K562 (cell line): ENCODE measurements around the gene CTSW. TPM values are rescaled to one million over a fixed set of nuclear protein-coding genes. Genes with fewer than 3 reads are reported as not detected.

Source experiments
- ARID3A ChIP-seq: IDR thresholded peaks from 2 replicates; pipeline ENCODE4 v1.6.1; 2012; ENCODE audit warnings: low read depth, low read length, improper control_type of control experiment, borderline replicate concordance
- BCOR ChIP-seq: fragments of 450-650 bp; IDR thresholded peaks from 2 replicates; pipeline ENCODE4 v1.6.1; 2016
- CREB3 ChIP-seq: fragments of 450-650 bp; conservative IDR thresholded peaks from 2 replicates; pipeline ENCODE4 v1.6.1; 2016; ENCODE audit warnings: missing genetic modification characterization, low read depth, mild to moderate bottlenecking, missing compliant biosample characterization, moderate library complexity
- CREB5 ChIP-seq: fragments of 250-450 bp; sonication (Bioruptor Pico); IDR thresholded peaks from 2 replicates; pipeline ENCODE4 v1.5.0; 2020; ENCODE audit warnings: mild to moderate bottlenecking
- CXXC5 ChIP-seq: fragments of 250-450 bp; sonication (Bioruptor Pico); IDR thresholded peaks from 2 replicates; pipeline ENCODE4 v1.8.0; 2022; ENCODE audit warnings: inconsistent platforms, mild to moderate bottlenecking, moderate library complexity
- DEAF1 ChIP-seq: fragments of 450-650 bp; formaldehyde crosslinking; IDR thresholded peaks from 2 replicates; pipeline ENCODE4 v1.4.0; 2020; ENCODE audit warnings: mild to moderate bottlenecking, moderate library complexity
- KDM1A ChIP-seq, 2 experiments: fragments of 450-650 bp; IDR thresholded peaks; 2 replicates each; pipeline ENCODE4 v1.6.1; 2016; ENCODE audit warnings: mild to moderate bottlenecking in 2 of 2
- LCOR ChIP-seq: sonication (generic); formaldehyde crosslinking; IDR thresholded peaks from 2 replicates; pipeline ENCODE4 v1.8.0; 2022; ENCODE audit warnings: mild to moderate bottlenecking, missing genetic modification reagents
- MEIS2 ChIP-seq: fragments of 450-650 bp; IDR thresholded peaks from 2 replicates; pipeline ENCODE4 v1.6.1; 2014; ENCODE audit warnings: mild to moderate bottlenecking; ENCODE audit not compliant: partially characterized antibody
- RHOXF2B ChIP-seq: fragments of 250-450 bp; sonication (Bioruptor Pico); conservative IDR thresholded peaks from 2 replicates; pipeline ENCODE4 v1.5.1; 2021
- WHSC1 ChIP-seq: IDR thresholded peaks from one replicate; pipeline ENCODE4 v1.6.1; 2012; ENCODE audit warnings: low read length, control low read depth, inconsistent platforms
- ZBTB34 ChIP-seq: fragments of 250-450 bp; sonication (Bioruptor Pico); IDR thresholded peaks from 2 replicates; pipeline ENCODE4 v1.8.0; 2021; ENCODE audit warnings: mild to moderate bottlenecking, moderate library complexity
- ZNF277 ChIP-seq: fragments of 250-450 bp; sonication (Bioruptor Pico); IDR thresholded peaks from 2 replicates; pipeline ENCODE4 v1.8.0; 2022; ENCODE audit warnings: inconsistent platforms, mild to moderate bottlenecking, moderate library complexity, borderline replicate concordance
- ZNF324 ChIP-seq: fragments of 250-450 bp; sonication (Bioruptor Pico); IDR thresholded peaks from 2 replicates; pipeline ENCODE4 v1.4.0; 2020; ENCODE audit warnings: mild to moderate bottlenecking
- ZNF354B ChIP-seq: fragments of 250-450 bp; sonication (Bioruptor Pico); IDR thresholded peaks from 2 replicates; pipeline ENCODE4 v1.4.0; 2020
- ZNF511 ChIP-seq: sonication (generic); formaldehyde crosslinking; IDR thresholded peaks from 2 replicates; pipeline ENCODE4 v1.8.0; 2022; ENCODE audit warnings: mild to moderate bottlenecking, missing genetic modification reagents
- ZNF76 ChIP-seq: fragments of 250-450 bp; sonication (Bioruptor Pico); IDR thresholded peaks from 2 replicates; pipeline ENCODE4 v1.4.0; 2020; ENCODE audit warnings: mild to moderate bottlenecking, moderate library complexity, borderline replicate concordance
- ZZZ3 ChIP-seq: fragments of 450-650 bp; IDR thresholded peaks from 2 replicates; pipeline ENCODE4 v1.6.1; 2016; ENCODE audit warnings: antibody characterized with exemption, mild to moderate bottlenecking, moderate library complexity
- polyA plus RNA-seq, 8 experiments: library from polyadenylated mRNA; depleted of rRNA in 4 of 8; stranded (reverse) in 5 of 8; unstranded in 3 of 8; fragments of >200 nt; fragmentation: Nextera tagmentation in 2 of 8; fragmentation: Illumina TruSeq in 1 of 8; extraction: Ambion mirVana in 2 of 8; extraction: Trizol in 1 of 8; gene quantifications; 2 replicates each; pipeline versions ENCODE4 v1.2.1 to v1.2.3, GENCODE V29; 2011 to 2014; ENCODE audit warnings: inconsistent platforms in 1 of 8, missing spikeins in 1 of 8
- total RNA-seq, 7 experiments: library from RNA; depleted of rRNA in 6 of 7; stranded (reverse); fragments of >200 nt in 6 of 7; fragmentation: Illumina TruSeq in 2 of 7; extraction: Trizol in 2 of 7; gene quantifications; 2 replicates each; pipeline versions ENCODE4 v1.2.1 to v1.2.3, GENCODE V29; 2011 to 2021; ENCODE audit warnings: low replicate concordance in 1 of 7

The CTSW gene
- total and polyA plus RNA-seq, 9 of the 15 experiments (the other 6 are each of a cell fraction or from before 2014, with no cell fraction given) = 0.04 TPM; not detected in 8

- TF ChIP-seq ZNF277 (CRISPR knock-in tag) (no peak), ZNF76 (CRISPR knock-in tag) (no peak; the same call in 1 of the 2 replicates), DEAF1 (CRISPR knock-in tag) (no peak), BCOR (peak; percentile 55), WHSC1 (no peak), ZNF324 (CRISPR knock-in tag) (no peak), ZNF511 (CRISPR knock-in tag) (peak; percentile 54; the same call in 1 of the 2 replicates), ZZZ3 (no peak), CXXC5 (CRISPR knock-in tag) (peak; percentile 78), ZBTB34 (CRISPR knock-in tag) (no peak), ARID3A (no peak), LCOR (peak; percentile 20; the same call in 1 of the 2 replicates), KDM1A (IDR thresholded peaks at IDR 0.05) (no peak), RHOXF2B (CRISPR knock-in tag) (no peak), CREB5 (CRISPR knock-in tag) (no peak), MEIS2 (peak; percentile 53), CREB3 (tag) (no peak), ZNF354B (CRISPR knock-in tag) (no peak)
Observed at GRCh38 chr11:65860278-65861164, 19.1 kb upstream of the CTSW start, which contains the start of gene MUS81 (continued).
